ENCODE data around the gene SULT1E1.

SULT1E1 gene

DNA sequence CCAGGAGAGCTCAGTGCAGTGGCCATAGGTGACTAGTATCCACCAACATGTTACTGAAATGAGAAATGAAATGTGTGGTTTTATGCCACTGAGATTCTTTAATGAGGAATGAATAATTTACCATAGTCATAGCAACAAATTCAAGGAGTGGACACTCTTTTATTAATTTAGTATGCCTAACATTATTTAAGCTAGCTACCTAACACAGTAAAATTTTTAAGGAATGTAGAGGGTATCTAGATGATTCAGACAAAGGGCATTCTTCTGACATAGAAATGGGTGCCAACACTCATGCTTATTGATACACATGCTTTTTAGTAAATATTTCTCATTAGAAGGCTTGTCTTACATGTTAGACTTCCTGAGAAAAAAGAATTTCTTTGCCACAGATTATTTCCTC lies 66.2 kb downstream of the SULT1E1 start:
- DNase-seq (ENCODE audit: low read depth), result no peak

Measured in GM04503 (cell line).